NCI-H2196 (cell line): Measurements from ENCODE around the gene ATXN1.
"Not testable (repeated sequence)": the region's sequence is repeated elsewhere in the genome, so short reads cannot be mapped to it uniquely, and the experiment has no call there.

Experiments
- DNase-seq: peaks from one replicate; lab custom pipeline; 2025; ENCODE audit not compliant: unreplicated experiment; lab: John Stamatoyannopoulos, UW

The ATXN1 gene

GRCh38 chr6:16545382-16545781 is 215.9 kb downstream of the ATXN1 start:
- DNase-seq = no peak

GRCh38 chr6:16544521-16544920 is 216.7 kb downstream of the ATXN1 start:
- DNase-seq = no peak

- no peak for DNase-seq
Measured at GRCh38 chr6:16544006-16544405, 217.3 kb downstream of the ATXN1 start.

DNA sequence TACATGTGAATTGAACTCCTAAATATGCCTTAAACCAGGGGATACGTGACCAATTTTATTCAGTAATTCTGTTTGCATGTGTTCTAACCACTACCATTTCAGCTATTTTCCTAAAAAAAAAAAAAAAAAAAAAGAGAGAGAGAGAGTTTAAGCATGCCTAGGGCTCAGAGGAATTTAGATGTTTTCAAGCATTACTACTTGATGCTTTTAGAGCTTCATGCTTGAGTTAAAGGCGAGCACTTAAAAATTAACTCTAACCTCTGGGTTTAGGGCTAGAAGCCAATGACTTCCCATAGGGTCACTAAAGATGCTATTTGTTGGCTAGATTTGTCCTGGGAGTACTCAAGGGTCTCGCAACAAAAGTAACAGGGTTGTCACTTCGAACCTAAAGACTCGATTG is 217.7 kb downstream of the ATXN1 start:
- no peak for DNase-seq

DNA sequence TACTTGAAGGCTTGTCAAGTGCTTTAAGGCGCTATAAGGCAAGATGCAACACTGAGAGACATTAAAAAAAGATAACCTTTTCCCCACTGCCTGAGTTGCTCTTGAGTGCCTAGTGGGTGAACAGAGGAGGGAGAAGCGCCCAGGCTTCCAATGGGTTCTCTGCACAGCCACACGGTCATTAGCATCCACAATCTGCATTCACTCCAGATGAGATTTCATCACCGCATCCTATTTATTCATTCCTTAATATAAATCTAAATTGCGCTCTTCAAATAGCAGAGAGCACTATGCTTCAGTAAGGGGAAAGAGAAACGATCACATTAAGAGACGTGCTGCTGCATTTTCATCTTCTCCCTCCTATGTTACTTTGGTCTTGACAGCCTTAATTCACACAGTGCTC is 219.2 kb downstream of the ATXN1 start:
- DNase-seq = no peak

DNA sequence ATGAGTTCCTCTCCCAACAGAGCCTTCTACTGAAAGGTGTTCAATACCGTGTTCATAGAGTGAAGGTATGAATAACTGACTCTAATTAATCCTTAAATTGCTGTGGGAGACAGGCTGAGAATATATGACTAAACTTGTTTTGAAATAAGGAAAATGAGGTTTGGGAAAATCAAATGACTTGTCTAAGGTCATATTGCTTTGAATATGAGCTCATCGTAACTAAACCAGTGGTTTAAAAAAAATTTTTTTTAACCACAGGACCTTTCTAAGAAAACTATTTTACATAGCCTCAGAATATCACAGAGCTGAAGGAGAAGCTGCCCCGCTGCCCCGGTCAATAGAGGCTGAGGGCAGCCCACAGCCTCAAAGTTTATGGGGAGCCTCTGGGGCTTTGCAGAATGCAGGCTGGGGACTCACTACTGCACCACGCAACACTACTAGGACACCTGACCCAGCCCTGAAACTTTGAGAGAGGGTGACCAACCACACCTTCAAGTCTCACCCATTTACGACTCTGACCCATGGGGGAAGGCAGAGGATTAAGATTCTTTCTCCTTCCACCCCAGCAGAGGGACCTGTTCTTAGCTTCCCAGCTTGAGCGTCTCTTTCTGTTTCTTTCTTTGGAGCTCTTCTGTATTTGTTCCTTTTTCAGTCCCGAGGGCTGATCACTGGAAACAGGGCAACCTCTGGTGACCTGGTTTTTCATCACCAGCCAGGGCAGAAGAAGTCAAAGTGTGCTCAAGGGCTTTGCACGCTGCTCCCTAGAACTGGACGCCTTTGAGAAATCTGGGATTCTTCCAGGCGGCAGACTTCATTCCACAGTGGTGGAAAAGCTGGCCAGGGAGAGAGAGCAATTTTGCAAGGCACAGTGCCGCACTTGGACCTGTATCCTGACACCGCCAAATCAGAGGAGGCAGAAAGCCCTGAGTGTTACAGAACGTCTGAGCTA is 220.2 kb downstream of the ATXN1 start:
- no peak for DNase-seq

DNA sequence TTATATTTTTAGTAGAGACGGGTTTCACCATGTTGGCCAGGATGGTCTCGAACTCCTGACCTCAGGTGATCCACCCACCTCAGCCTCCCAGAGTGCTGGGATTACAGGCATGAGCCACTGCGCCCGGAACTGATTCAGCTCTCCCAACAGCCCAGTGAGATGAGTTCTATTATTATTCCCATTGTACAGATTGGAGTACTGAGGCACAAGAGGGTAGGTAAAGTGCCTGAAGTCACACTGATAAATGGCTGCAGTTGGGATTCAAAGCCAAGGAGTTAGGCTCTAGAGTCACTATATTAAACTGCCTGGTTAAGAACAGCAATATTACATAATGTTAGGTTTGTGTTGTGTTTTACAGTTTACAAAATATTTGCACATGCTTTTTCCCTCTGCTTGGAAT is 220.9 kb downstream of the ATXN1 start:
- not testable (repeated sequence) for DNase-seq

DNA sequence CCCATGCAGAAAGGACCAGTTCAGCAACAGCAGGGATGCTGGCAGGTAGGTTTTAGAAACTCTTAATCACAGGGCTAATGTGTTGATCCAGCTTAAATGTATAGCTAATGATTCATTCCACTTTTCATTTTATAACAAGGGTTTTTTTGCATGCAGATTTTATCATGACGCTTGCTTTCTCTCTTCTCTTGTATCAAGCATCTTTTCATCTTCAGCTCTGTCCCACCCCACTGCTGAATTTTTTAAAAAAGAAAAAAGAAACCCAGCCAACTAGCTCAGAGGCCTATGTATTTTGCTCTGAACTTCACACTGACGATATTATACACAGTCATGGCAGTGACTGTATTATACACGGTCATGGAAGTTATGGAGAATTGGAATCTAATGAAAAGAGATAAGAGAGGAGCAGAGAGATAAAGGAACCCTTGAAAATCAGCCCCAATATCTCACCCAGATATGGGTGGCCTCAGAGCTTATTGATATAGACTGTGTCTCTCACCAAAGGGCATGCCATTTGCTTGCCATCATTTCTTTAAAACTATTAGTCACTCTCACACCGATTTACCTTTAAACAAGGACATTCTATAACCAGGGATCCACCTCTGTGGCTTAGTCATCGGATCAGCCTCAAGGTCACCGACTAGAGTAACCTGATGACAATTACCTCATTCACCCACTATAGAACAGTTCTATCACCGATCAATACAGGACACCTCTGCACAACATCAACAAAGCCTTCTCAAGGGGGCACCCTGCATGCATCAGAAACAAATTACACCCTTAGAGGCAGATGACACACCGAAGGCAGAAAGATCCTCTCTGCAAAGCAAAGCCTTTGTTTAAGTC is 222.0 kb downstream of the ATXN1 start:
- no peak for DNase-seq

DNA sequence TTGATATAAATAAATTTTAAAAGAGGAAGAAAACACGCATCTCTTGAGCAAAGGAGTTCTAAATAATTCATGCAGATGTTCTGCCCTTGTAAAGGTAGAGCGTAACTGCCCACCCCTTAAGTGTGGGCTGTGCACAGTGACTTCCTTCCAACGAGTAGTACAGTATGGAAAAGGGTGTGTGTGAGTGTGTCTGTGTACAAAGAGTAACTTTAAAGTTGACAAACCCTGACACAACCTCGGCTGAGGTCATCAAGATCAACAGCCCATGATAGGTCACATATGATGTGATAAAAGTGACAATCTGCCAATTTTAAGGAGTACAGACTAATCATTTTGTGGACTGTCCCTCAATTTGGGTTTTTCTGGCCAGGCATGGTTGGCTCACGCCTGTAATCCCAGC is 225.7 kb downstream of the ATXN1 start:
- DNase-seq = no peak

DNA sequence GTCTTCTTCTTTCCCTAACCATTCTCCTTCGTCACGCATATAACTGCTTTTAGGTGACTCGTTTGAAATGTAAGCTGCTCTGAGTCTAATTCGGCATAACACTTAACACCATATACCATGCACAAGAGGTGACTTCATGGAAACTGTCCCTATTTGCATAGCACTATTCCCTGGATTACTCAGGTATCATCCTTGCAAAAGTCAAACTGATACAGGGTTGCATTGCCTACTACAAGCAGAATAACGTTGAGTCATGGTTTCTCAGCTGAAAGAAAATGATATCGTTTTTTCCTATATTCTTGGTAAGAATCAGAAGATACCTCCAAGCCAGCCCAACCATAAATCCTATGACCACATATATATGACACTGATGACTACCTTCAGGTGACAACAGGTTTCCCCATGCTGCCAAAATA is 227.5 kb downstream of the ATXN1 start:
- DNase-seq = no peak

DNA sequence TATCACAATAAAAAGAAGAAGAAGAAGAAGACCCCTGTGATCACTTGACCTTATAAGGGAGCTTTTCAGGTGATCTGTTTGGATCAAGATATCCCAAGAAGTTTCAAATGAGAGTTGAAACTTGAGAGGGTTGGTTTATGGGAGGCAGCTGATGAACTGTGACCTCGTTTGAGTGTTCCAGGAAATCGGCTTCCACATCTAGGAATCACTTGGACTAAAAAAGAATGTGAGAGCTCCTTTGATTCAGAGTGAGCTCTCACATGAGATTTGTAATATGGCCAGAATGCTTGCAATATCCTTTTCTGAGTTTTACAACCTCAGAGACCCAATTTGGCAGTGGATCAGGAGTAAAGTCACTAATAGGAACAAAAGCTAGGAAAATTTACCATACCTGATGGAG is 228.1 kb downstream of the ATXN1 start:
- DNase-seq = no peak

DNA sequence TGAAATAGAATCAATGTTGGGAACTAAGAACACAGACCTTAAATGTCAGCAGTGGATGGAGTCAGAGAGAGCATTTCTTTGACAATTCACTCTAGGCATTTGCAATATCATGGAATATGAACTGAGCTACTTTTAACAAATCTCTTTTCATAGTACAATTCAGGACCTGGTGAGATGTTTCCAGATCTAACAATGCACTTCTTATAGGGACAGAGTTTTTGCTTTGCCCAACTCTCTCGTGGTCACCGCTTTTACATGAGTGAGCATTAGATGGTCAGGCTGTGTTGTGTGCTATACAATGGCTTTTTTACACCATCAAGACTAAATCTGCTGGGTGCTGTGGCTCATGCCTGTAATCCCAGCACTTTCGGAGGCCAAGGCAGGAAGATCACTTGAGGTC is 233.6 kb downstream of the ATXN1 start:
- no peak for DNase-seq

DNA sequence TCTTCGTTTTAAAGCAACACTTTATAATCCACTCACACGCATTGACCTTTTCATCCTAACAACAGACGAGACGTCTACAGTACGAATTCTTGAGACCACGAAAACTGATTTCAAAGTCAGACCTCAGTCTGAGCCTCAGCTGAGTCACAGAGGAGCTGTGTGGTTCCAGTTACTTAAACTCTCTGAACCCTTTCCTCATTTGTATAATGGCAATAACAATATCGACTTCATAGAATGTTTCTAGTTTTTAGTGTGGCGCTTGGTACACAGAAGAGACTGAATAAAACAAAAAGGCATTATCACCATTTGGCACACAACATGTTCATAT is 236.9 kb downstream of the ATXN1 start:
- no peak for DNase-seq

DNA sequence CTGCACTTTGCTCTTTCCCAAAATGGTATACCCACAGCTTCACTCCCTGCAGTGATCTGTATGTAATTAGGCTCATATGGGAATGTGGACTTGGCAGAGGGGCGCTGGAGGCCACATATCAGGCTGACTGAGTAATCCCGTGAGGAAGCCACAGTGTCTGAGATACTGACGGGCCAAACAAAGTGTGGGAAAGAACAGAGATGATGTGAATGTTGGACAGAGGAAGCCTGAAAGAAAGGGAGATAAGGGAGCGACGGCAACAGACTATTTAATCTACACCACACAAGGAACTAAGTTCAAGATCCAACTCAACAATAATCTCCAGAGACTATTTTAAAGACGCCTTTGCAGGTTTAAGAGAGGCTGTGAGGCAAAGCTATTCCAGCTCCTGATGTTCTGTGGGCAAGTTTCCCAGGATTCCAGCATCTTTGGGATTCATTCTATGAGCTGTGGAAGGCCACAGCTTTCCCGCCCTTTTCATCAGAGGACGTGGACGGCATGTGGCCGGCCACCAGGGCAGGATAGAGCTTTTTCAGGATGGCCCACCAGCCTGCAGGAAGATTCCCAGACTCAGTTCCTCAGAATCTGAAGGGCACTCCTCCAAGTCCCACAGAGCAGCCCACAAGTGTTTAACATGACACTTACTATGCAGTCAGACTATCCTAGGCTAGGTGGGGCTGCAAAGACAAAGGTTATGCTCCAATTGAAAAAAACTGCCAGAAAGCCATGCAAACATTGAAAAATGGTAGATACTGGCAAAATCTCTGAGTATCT is 237.5 kb downstream of the ATXN1 start:
- DNase-seq = no peak

DNA sequence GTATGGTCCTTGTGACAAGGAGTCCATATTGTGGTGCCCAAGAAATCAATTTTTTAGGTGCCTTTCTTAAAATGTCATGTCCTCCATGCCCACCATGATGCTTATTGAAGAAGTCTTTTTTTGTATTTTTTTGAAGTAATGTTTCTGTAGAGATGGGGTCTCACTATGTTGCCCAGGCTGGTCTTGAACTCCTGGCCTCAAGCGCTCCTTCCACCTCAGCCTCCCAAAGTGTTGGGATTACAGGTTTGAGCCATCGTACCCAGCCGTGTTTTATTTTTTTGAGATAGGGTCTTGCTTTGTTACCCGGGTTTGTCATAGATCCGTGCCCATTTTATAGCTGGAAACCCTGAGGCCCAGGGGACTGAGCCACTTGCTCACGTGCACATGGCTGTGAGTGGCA is 238.3 kb downstream of the ATXN1 start:
- DNase-seq = no peak

DNA sequence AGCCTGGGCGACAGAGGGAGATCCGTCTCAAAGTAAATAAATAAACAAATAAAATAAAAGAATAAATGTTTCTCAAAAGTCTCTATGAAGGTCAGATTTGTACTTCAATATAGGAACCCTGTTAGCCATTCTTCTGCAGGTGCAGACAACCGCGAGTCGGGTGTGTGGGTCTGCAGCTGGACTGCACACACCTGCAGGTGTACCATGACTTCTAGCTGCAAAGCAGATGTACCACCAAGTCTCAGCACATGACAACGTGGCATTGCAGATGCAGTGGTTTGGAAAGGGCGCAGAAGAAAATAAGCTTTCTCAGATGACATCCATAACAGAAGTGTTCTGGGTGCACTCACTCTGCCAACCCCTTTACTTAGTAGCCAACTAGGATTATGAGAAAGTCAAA is 239.7 kb downstream of the ATXN1 start:
- DNase-seq = no peak

DNA sequence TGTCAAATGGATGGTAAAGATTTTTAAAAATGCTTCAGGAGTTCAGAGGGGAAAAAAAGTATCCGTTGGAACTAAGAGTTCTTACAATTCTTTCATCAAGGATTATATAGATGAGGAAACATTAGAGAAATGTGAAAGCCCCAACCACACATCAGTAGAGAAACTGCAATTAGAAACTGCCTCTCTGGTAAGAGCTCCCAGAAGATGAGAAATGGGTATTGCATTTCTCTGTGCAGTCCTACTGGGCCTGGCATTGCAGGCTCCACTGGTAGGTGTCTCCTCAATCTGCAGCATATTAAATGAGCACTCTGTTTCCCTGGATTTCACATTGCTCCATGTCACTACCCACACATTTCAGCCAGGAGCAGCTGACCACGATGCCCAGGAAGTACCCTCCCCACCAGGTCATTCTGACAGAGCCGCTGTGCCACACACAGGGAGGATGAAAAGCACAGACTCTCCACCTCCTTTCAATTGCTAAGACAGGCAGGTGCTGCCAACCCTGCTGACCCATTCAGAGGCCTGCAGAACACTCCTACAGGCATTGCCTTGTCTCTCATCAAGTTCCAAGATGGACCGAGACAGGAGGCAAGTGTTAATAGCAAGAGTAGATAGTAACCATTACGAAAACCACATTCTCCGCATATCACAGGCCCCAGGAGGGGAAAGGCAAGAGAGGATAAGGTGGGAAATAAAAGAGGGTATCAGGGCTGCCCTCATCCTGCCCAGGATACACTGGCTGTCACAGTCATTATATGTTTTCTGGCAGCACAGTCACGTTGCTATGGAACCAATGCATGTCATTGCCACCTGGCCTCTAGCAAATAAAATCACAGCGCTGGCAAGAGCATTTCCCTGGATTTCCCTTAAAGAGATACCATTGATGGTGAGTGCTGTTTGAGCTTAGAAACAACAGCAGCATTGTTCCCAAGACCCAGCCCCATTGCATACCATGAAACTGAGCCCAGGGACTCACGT is 241.7 kb downstream of the ATXN1 start:
- DNase-seq = no peak

DNA sequence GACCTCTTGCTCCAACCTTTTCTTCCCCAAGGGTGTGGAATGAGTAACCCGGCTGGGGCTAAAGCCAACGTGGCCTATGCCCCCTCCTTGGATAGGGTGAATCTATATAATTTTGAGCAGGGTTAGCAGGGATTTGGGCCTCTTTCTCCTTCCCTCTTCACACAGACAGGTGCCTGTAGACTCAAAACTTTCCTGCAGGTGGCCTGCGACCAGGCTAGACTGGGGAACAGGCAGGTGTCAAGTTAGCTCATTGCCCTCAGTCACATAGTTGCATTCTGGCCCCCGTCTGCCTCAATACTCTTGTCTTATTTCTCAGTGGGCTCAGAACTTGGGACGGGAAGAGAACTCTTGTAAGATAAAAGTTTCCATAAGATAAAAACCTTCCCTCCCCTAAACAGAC is 243.0 kb downstream of the ATXN1 start:
- no peak for DNase-seq

- no peak for DNase-seq
Measured at GRCh38 chr6:16514249-16514648, 247.0 kb downstream of the ATXN1 start.

DNA sequence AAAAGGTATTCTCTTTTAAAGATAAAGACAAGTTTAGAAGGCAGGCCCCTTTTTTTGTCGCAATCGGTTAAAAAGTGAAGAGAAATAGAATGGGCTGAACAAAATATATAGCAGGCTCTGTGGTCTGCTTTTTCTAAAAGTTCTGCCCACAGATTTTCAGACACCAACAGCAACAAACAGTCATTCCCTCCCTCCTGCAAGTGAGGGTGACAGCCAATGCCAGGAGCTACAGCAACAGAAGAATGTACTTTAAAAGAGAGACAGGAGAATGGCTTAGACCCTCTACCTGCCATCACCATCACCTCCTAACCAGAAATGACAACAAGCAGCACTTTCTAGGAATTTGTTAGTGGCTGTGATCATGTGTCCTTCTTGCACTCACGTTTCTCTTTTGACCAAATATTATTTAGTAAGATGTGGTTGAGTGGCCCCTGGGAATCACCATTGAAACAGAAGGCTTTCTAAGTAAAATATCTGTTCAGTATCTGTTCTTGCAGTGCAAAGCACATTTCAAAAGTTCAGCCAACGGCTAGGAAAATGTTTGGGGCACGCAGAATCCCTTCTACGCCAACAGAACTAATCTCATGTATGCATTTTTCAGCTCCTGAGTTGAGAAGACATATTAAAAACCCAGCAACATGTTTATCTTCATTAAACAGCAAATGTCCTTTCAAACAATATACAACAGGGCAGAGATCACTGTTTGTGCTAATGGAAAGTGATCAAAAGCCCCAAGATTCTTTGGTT is 248.5 kb downstream of the ATXN1 start:
- no peak for DNase-seq
